ENCODE results near the gene SYT11. TPM values are rescaled to one million over a fixed set of nuclear protein-coding genes. Genes with fewer than 3 reads are reported as not detected.
A peak's percentile ranks its signal among the peaks of the same experiment; 100 is the strongest.

SYT11 gene
- total and polyA plus RNA-seq, 9 of the 15 experiments (the other 6 are each of a cell fraction or from before 2014, with no cell fraction given), result 0.05 to 0.18 (median 0.11) TPM

DNA sequence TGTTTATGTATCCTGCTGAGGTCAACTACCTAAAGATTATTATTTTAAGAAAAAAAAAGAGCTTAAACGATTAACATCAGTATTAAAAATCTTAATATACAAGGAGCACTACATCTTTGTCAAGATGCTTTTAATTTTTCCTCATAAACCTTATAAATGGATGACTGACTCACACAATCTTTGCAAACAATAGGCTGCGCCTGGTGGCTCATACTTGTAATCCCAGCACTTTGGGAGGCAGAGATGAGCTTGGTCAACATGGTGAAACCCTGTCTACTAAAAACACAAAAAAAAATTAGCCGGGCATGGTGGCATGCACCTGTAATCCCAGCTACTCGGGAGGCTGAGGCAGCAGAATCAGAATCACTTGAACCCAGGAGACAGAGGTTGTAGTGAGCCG lies 73.1 kb downstream of the SYT11 start:
- in situ Hi-C loops (cut with MboI) (loop anchor here (5.0 kb wide), 1 partner anchor 135 kb away; no protein-coding TSS in a partner anchor), intact Hi-C loops (cut with micrococcal nuclease) (loop anchor here (2.0 to 10.0 kb wide), 2 partner anchors 74 to 192 kb away; partner anchors contain the start of gene SYT11)
- FAIRE-seq (no peak), ATAC-seq (no peak), DNase-seq (ENCODE audit: extremely low read depth in 1 of 4, low spot score in 3 of 4) (no peak)
- CTCF ChIA-PET (ENCODE audit: low intra/inter-chr PET ratio), result no interaction called here
- POLR2A ChIA-PET, result interaction anchor here (0.6 to 6.3 kb wide), 17 partner anchors 10 to 271 kb away, joined by 3 to 100 read pairs (median 4); partner anchors contain the start of gene SYT11
- Histone ChIP-seq H3K9me1 (ENCODE audit: control insufficient read depth, insufficient read depth, low read length) (no peaks in the 10 kb centered on the region), H3K9me3 (replicated peaks; ENCODE audit: control insufficient read depth, insufficient read depth, low read depth, low read length) (no peaks in the 10 kb centered on the region), H3K27me3 (ENCODE audit: control insufficient read depth in 2 of 2, insufficient read depth in 2 of 2, low read length in 2 of 2) (no peaks in the 10 kb centered on the region), H3K4me2 (ENCODE audit: insufficient read depth, low read length) (peak overlapping the region; percentile 43; the same call in 1 of the 2 replicates), H3K4me1 (replicated peaks in 1 of 2; ENCODE audit: control insufficient read depth in 2 of 2, insufficient read depth in 2 of 2, low read length in 2 of 2) (peaks cover 12 to 13% of the 10 kb centered on the region in 2 experiments; a peak in 4 of 5 replicates), H2AFZ (ENCODE audit: low read depth, low read length) (no peak overlapping the region), H3K79me2 (ENCODE audit: control insufficient read depth, insufficient read depth, low read length) (peaks cover 63% of the 10 kb centered on the region), H3K27ac (ENCODE audit: extremely low read depth, low read depth, low read length) (no peak overlapping the region; the same call in 2 of the 3 replicates), H3K36me3 (ENCODE audit: control insufficient read depth, insufficient read depth, low read length) (peaks cover 63% of the 10 kb centered on the region), H4K20me1 (replicated peaks; ENCODE audit: control insufficient read depth, insufficient read depth, low read length) (0 out of 2 replicates have a peak, but pooled peaks cover 5% of the 10 kb centered on the region), H3K9ac (ENCODE audit: insufficient read depth in 1 of 2, low read depth in 2 of 2, low read length in 2 of 2) (0 out of 4 replicates have a peak overlapping the region, but pooled peaks of 1 of the 2 experiments have one; percentile 9), H3K4me3 (peak overlapping the region; percentile 81)
- BruUV-seq (replicated peaks), result no TSS peak
- TF ChIP-seq, protein P1, sequence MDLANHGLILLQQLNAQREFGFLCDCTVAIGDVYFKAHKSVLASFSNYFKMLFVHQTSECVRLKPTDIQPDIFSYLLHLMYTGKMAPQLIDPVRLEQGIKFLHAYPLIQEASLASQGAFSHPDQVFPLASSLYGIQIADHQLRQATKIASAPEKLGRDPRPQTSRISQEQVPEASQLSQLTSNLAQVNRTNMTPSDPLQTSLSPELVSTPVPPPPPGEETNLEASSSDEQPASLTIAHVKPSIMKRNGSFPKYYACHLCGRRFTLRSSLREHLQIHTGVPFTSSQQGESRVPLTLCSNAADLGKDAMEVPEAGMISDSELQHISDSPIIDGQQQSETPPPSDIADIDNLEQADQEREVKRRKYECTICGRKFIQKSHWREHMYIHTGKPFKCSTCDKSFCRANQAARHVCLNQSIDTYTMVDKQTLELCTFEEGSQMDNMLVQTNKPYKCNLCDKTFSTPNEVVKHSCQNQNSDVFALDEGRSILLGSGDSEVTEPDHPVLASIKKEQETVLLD (IDR thresholded peaks at IDR 0.05), result no peak
- TF ChIP-seq ZNF551 (CRISPR knock-in tag; IDR thresholded peaks at IDR 0.05) (no peak), SUPT5H (IDR thresholded peaks at IDR 0.05) (no peak), DIDO1 (tag; IDR thresholded peaks at IDR 0.05; ENCODE audit: low read depth) (no peak), CBFA2T3 (IDR thresholded peaks at IDR 0.05) (no peak), ZNF586 (CRISPR knock-in tag; conservative IDR thresholded peaks at IDR 0.05) (no peak), RBM34 (IDR thresholded peaks at IDR 0.05; ENCODE audit: borderline replicate concordance, insufficient read depth, low read length) (no peak), ZNF165 (CRISPR knock-in tag; IDR thresholded peaks at IDR 0.05; ENCODE audit: borderline replicate concordance) (no peak)
- TF ChIP-seq, protein P2, sequence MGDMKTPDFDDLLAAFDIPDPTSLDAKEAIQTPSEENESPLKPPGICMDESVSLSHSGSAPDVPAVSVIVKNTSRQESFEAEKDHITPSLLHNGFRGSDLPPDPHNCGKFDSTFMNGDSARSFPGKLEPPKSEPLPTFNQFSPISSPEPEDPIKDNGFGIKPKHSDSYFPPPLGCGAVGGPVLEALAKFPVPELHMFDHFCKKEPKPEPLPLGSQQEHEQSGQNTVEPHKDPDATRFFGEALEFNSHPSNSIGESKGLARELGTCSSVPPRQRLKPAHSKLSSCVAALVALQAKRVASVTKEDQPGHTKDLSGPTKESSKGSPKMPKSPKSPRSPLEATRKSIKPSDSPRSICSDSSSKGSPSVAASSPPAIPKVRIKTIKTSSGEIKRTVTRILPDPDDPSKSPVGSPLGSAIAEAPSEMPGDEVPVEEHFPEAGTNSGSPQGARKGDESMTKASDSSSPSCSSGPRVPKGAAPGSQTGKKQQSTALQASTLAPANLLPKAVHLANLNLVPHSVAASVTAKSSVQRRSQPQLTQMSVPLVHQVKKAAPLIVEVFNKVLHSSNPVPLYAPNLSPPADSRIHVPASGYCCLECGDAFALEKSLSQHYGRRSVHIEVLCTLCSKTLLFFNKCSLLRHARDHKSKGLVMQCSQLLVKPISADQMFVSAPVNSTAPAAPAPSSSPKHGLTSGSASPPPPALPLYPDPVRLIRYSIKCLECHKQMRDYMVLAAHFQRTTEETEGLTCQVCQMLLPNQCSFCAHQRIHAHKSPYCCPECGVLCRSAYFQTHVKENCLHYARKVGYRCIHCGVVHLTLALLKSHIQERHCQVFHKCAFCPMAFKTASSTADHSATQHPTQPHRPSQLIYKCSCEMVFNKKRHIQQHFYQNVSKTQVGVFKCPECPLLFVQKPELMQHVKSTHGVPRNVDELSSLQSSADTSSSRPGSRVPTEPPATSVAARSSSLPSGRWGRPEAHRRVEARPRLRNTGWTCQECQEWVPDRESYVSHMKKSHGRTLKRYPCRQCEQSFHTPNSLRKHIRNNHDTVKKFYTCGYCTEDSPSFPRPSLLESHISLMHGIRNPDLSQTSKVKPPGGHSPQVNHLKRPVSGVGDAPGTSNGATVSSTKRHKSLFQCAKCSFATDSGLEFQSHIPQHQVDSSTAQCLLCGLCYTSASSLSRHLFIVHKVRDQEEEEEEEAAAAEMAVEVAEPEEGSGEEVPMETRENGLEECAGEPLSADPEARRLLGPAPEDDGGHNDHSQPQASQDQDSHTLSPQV (IDR thresholded peaks at IDR 0.05), result no peak
- 49% methylated on average over 5 of the region's 5 CpGs for WGBS (ENCODE audit: insufficient coverage, low coverage, missing lambda C conversion rate)
